Forelimb muscle (tissue), 1 donor: ENCODE data around the gene UHMK1. TPM values are rescaled to one million over a fixed set of nuclear protein-coding genes. Genes with fewer than 3 reads are reported as not detected.
"Not testable (repeated sequence)": the region's sequence is repeated elsewhere in the genome, so short reads cannot be mapped to it uniquely, and the experiment has no call there.

Source experiments
- DNase-seq: peaks from one replicate; pipeline ENCODE4 v3.0.0-alpha.2; 2013; ENCODE audit warnings: low read depth
- polyA plus RNA-seq: library from polyadenylated mRNA; unstranded; fragments of 120-200 nt; gene quantifications from one replicate; pipeline ENCODE4 v1.2.1, GENCODE V29; 2013; ENCODE audit not compliant: insufficient read length

Gene UHMK1, protein sequence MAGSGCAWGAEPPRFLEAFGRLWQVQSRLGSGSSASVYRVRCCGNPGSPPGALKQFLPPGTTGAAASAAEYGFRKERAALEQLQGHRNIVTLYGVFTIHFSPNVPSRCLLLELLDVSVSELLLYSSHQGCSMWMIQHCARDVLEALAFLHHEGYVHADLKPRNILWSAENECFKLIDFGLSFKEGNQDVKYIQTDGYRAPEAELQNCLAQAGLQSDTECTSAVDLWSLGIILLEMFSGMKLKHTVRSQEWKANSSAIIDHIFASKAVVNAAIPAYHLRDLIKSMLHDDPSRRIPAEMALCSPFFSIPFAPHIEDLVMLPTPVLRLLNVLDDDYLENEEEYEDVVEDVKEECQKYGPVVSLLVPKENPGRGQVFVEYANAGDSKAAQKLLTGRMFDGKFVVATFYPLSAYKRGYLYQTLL
- polyA plus RNA-seq: 28.0 TPM

DNA sequence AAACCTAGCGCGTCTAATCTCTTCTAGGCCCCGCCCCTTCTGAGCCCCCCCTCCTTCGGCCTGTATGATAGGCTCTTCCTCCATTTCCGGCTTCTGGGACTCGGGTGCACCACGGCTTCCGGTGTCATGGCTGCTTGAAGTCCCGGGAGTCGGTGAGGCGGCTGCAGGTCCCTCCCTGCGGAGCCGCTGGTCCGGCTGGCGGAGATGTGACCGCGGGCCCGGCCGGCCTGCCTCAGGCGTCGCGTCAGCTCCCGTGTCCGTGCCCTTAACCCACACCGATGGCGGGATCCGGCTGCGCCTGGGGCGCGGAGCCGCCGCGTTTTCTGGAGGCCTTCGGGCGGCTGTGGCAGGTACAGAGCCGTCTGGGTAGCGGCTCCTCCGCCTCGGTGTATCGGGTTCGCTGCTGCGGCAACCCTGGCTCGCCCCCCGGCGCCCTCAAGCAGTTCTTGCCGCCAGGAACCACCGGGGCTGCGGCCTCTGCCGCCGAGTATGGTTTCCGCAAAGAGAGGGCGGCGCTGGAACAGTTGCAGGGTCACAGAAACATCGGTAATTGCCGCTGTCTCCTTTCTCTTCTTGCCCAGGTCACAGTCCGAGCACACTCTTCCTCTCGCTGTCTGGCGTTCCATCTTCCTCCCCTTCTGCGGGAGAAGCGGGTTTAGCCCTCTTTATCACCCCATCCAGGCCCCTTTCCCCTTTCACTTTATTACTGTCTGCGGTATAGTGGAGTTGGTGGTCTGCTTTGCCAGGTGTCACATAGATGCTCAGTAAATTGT, at the start of gene UHMK1:
Gene UHMK1 (plus strand): TSS at position 96 of the 773 bp plus-strand sequence. CDS start 183 bp downstream, at position 279.
- peak; percentile 77 for DNase-seq

DNA sequence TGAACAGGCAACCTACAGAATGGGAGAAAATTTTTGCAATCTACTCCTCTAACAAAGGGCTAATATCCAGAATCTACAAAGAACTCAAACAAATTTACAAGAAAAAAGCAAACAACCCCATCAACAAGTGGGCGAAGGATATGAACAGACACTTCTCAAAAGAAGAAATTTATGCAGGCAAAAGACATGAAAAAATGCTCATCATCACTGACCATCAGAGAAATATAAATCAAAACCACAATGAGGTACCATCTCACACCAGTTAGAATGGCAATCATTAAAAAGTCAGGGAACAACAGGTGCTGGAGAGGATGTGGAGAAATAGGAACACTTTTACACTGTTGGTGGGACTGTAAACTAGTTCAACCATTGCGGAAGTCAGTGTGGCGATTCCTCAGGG, 43.3 kb upstream of the UHMK1 start:
- not testable (repeated sequence) for DNase-seq

DNA sequence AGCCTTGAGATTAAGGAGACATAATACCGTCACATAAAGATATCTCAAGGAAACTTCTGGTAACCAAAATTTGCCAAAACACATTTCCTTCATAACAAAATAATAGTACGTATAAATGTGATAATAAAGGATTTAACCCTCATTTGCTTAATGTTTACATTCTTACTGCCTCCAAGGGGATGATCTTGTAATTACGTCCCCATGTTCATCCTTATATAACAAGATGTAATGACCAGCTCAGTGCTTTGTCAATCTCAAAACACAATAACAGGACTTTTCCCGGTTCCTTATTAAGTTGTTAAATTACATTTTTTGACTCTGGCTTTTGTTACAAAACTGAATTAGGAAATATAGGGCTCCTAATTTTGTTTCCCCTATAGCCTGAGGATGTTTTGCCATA, 41.3 kb upstream of the UHMK1 start:
- DNase-seq: no peak

DNA sequence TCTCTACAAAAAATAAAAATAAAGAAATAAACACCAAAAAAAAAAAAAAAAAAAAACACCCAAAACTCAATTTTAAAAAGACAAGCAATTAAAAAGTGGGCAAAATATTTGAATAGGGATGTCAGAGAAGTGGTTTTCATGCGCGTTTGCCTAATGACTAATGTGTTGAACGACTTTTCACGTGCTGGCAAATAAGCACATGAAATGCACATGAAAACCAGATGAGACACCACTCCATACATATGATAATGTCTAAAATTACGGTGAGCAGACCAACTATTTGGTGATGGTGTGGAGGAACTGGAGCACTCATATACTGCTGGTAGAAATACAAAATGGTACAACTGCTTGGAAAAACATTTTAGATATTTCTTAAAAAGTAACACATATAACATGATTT, 39.4 kb upstream of the UHMK1 start:
- DNase-seq: no peak

DNA sequence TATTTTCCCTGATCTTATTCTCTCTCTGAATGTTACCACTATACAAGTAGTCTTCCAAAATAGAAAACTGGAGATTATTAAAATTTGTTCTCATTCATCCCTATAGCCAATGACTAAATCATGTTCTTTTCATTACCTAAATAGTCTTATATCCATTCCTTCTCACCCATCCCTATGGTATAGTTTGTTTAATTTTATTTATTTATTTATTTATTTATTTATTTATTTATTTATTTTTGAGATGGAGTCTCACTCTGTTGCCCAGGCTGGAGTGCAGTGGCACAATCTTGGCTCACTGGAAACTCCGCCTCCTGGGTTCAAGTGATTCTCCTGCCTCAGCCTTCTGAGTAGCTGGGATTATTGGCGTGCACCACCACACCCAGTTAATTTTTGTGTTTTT, 35.2 kb upstream of the UHMK1 start:
- DNase-seq: not testable (repeated sequence)

DNA sequence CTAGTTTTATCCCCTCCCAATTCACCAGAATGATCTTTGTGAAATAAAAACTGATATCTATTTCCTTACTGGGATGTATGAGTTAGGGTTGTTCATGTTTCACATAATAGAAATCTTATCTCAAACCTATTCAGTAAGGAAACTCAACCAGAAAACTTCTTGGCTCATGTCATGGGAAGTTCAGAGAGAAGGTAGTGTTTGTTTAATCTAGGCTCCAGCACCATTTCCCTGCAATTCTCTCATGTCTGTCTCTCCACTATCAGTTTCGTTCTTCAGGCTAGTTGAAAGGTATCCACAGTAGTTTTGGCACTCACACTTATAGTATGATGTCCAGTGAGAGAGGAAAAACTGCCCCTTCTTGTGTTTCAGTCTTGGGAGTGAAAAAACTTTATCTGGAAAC, 34.6 kb upstream of the UHMK1 start:
- no peak for DNase-seq

DNA sequence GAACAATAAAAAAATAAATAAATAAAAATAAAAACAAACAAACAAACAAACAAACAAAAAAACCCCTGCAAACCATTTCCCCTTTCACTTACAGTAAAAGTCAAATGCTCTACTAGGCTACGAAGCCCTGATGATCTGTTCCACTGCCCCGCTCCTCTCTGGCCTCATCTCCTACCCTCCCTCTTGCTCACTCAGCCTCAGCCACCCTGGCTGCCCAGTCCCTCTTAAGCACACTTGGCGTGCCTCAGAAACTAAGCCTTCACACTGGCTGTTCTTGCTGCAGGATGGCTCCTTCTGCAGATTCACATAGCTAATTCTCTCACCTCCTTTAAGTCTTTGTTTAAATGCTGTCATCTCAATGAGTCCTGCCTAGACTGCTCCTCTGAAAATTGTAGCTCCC, 30.8 kb upstream of the UHMK1 start:
- DNase-seq: no peak

DNA sequence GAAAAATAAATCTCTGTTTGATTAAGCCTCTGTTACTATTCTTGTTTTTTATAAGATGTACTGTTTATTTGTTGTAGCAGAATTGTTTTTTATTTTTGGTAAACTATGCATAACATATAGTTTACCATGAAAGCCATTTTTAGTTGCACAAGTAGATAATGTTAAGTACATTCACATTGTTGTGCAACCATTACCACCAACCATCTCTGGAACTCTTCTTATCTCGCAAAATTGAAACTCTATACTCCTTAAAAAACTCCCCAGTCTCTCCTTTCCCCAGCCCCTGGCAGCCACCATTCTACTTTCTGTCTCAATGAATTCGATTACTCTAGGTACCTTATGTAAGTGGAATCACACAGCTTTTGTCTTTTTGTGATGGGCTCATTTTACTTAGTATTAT, 27.4 kb upstream of the UHMK1 start:
- DNase-seq: no peak

DNA sequence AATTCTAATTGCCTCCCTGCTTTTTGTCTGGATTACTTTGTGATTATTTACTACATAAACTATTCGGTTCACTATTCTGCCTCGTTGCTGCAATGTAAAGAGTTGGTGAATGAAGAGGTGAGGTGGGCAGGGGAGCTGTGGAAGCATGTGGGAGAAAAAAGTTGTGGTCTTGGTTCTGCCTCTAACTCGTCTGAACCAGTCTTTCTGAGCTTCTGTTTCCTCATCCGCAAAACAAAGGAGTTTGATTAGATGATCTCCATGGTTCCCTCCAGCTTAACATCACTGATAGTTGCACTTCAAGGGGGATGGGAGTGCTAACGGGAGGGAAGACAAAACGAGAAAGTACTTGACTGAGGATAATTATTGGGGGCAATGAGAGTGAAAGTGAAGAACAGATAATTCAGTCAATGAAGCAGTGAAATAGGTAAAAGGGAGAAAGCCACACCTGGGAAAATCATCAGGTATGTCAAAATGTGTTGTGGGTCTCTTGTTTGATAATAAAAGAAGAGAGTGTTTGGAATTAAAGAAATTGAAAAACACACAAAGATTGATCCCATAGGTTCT, 26.2 kb upstream of the UHMK1 start:
- no peak for DNase-seq

DNA sequence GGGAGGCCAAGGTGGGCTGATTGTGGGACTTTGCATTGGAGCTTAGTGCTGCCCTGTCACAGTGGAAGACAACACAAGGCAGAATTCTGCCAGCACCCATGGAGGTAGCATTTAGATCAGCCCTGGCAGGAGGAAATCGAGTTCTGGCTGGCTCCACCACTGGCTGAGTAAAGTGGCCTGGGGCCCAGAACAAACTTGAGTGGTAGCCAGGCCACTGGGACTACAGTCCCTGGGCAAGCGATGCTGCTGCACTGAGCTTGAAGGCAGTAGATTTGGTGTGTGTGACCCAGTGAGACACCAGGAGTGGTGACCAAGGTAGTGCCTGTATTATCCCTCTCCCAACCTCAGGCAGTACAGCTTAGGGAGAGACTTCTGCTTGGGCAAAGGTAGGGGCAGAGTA, 22.5 kb upstream of the UHMK1 start:
- DNase-seq: no peak

DNA sequence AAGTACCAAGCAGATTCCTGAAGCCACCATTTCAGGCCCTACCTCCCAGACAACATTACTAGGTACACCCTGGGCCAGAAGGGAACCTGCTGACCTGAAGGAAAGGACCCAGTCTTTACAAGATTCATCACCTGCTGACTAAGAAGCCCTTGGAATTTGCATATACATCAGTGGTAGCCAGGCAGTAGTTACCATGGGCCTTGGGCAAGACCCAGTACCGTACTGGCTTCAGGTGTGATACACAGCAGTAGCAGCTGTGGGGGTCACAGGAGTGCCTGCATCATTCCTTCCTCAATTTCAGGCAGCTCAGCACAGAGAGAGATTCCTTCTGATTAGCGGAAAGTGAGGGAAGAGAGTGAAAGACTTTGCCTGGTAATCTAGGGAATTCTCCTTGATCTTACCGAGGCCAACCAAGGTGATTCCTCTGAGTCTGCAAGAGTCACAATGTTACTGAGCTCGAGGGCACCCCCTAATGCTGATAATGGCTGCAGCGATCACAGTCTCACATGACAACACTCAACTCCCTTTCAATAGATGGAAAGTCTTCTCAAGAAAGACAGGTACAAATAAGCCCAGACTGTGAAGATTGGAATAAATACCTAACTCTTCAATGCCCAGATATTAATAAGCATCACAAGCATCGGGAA, 22.0 kb upstream of the UHMK1 start:
- DNase-seq: no peak

DNA sequence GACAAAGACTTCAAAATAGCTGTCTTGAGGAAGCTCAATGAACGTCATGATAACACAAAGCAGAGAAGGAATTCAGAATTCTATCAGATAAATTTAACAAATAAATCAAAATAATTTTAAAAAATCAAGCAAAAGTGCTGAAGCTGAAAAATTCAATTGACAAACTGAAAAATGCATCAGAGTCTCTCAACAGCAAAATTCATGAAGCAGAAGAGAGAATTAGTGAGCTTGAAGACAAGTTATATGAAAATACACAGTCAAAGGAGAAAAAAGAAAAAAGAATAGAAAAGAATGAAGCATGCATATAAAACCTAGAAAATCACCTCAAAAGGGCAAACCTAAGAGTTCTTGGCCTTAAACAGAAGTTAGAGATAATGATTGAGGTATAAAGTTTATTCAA, 21.0 kb upstream of the UHMK1 start:
- no peak for DNase-seq

DNA sequence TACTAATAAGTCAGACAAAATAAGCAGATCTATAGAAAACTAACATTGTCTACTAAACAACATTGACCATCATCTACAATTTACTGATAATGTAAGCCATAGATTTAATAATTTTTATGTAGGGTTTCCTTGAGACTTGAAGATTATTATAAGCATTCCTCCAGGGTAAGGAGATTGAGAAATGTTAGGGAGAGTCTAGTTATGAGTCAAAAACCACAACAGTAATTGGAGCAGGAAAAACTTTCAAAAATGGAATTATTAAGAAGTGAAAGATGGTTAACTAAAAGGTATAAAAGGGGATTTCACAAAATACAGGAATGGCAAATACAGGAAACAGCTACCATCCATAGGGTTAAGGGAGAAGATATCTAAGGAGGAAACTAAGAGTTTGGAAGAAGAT, 12.4 kb upstream of the UHMK1 start:
- no peak for DNase-seq

DNA sequence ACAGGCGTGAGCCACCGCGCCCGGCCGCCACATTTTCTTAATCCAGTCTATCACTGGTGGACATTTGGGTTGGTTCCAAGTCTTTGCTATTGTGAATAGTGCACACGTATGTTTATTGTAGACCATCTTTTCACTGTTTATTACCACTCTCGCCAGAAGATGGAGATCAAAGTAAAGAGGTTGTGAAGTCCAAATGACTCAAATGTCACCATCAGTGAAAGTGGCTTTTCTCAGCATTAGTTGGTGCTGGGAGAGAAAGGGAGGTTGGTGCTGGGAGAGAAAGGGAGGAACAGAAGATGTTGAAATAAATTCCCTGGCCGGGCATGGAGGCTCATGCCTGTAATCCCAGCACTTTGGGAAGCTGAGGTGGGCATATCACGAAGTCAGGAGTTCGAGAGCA, 10.4 kb upstream of the UHMK1 start:
- DNase-seq: no peak

DNA sequence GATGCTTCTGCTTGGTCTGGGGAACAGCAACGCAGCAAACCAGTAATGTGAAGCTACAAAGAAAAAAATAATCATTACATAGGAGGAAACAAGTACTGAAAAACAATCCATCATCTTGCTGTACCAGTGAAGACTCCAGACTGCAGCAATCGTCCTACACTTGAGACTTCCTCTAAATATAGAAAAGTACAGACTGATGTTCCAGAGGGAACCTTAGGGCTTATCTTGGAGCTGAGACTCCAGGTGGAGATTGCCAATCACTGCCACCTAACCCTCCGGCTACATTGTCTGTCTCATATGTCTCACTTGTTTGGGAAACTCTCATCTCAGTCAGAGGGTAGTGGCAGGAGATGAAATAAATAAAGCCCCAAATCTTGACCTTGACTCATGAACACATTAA, 9.4 kb upstream of the UHMK1 start:
- no peak for DNase-seq

DNA sequence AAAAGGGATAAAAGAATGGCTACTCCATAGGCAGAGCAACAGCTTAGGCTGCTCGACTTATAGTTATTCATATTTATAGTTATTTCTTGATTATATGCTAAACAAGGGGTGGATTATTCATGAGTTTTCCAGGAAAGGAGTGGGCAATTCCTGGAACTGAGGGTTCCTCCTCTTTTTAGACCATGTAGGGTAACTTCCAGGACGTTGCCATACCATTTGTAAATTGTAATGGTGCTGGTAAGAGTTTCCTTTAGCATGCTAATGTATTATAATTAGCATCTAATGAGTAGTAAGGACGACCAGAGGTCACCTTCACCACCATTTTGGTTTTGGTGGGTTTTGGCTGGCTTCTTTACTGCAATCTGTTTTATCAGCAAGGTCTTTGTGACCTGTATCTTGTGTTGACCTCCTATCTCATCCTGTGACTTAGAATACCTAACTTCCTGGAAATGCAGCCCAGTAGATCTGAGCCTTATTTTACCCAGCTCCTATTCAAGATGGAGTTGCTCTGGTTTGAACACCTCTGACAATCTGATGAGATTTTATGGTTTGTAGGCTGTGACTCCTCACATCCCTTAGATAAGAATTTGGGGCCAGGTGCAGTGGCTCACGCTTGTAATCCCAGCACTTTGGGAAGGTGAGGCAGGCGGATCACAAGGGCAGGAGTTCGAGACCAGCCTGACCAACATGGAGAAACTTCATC, 1.9 kb upstream of the UHMK1 start:
- DNase-seq: not testable (repeated sequence)

DNA sequence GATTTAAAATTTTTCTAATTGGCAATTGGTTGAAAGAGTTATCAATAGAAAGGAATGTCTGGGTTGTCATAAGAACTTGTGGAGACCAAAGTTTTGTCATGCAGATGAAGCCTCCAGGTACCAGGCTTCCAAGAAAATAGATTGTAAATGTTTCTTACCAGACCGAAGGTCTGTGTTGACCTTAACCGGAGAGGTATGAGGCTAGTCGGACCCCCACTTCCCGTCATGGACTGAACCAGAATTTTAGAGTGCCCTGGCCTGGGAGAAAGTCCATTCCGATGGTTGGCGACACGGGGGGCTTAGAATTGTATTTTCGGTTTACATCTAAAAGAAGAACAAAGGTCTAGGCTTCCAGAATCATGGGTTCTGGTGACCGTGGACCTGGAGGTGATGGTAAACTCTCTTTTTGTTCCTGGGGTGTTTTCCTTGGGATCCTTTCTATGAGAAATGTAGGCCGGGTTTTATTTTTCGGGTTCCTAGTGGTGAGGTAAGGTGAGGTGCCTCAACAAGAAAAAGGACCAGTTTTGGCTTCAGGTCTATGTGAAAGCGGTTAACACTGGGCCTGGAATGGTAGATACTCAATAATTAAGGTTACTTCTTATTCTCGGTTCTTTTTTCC, 405 bp upstream of the UHMK1 start:
- no peak for DNase-seq

DNA sequence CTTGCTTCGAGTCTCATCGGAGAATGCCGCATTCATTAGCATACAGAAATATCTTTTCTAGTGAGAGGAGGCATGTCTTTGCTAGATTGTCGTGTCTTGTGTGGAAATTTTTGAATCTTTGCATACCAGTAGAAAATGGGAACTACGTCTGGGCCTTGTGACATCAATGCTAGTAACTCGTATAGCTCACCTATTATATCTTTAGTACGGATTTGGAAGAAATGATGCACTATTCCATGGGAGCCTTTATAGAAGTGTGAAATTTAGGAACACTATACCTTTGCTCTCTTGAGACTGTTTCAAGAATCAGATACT, 835 bp downstream of the UHMK1 start:
- peak; percentile 1 for DNase-seq

DNA sequence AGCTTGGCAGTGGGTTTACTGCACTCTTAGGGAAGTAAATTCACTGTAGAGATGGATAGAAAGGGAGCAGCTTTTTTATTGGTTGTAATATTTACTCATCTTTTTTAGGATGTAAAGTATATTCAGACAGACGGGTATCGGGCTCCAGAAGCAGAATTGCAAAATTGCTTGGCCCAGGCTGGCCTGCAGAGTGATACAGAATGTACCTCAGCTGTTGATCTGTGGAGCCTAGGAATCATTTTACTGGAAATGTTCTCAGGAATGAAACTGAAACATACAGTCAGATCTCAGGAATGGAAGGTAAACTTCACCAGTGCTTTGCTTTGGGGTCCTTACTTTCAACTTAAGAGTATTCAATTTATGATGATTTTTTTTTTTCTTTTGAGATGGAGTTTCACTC, 3.2 kb downstream of the UHMK1 start:
- no peak for DNase-seq

DNA sequence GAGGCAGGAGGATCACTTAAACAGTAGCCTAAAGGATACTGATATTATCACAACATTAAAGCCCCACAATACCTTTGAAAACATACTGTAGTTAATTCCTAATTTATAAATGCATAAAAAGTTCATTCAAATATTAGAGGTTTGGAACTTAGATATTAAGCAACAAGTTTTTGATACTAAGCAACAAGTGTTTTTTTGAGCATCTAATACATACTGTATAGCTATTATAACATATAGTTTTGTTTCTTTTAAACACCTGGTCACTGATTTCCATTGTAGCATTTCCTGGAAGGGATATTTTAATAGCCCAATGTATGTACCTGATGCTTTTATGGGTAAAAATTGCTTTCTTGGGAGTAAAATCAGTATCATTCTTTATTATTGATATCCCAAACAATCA, 4.5 kb downstream of the UHMK1 start:
- no peak for DNase-seq

DNA sequence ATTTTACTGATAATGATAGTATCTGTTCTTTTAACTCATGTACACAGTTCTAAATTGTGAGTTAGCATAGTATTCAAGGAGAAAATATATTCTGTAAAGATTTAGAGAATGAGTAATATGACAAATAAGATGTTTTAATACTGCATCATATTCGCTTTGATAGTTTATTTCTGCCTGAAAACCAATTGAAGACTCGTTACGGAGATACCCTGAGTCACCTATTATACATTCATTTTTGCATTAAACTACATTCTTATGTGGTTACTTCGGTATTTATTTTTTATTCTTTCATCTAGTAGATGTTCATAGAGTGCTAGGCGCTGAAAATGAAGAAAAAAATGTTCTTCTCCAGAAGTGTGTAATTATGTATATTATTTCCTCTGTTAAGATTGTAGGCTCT, 5.3 kb downstream of the UHMK1 start:
- DNase-seq: no peak
